HEK293 (cell line): ENCODE data around the gene TEDC2.

Source experiments
- CTCF ChIA-PET: fragments of 350-600 bp; formaldehyde crosslinking; extraction: SDS; loops from one replicate; lab custom pipeline; 2021; ENCODE audit warnings: antibody characterized with exemption; lab: Yijun Ruan, JAX
- POLR2A ChIA-PET: fragments of 300-600 bp; formaldehyde crosslinking; extraction: SDS; loops from one replicate; lab custom pipeline; 2020; ENCODE audit warnings: antibody characterized with exemption, inconsistent platforms; lab: Yijun Ruan, JAX
- H3K27ac ChIP-seq: fragments of 200-500 bp; sonication (Bioruptor generic); 2 replicates; pipeline ENCODE4 v1.5.1; 2014; ENCODE audit warnings: low read depth, low read length, control low read depth, inconsistent platforms; ENCODE audit errors: extremely low read depth
- H3K36me3 ChIP-seq, 2 experiments: fragments of 200-500 bp in 1 of 2; sonication (Bioruptor generic) in 1 of 2; 1 replicate in 1 of 2; 2 replicates in 1 of 2; pipeline ENCODE4 v1.5.1; 2014 to 2017; ENCODE audit warnings: inconsistent platforms in 2 of 2, low read length in 2 of 2; ENCODE audit not compliant: control insufficient read depth in 2 of 2, insufficient read depth in 1 of 2
- H3K4me1 ChIP-seq: fragments of 200-500 bp; sonication (Bioruptor generic); 2 replicates; pipeline ENCODE4 v1.5.1; 2014; ENCODE audit warnings: mild to moderate bottlenecking, low read length, inconsistent platforms; ENCODE audit not compliant: control insufficient read depth, insufficient read depth
- H3K4me3 ChIP-seq: 2 replicates; pipeline ENCODE4 v1.5.1; 2011; ENCODE audit warnings: low read depth, mild to moderate bottlenecking, control low read depth, low read length, moderate library complexity
- H3K9me3 ChIP-seq: fragments of 200-500 bp; sonication (Bioruptor generic); 2 replicates; pipeline ENCODE4 v1.5.1; 2014; ENCODE audit warnings: low read depth, low read length, inconsistent platforms; ENCODE audit not compliant: control insufficient read depth, insufficient read depth
- GLIS1 ChIP-seq: fragments of 450-650 bp; formaldehyde crosslinking; IDR thresholded peaks from 2 replicates; pipeline ENCODE4 v1.5.1; 2016; ENCODE audit warnings: missing biosample characterization, missing genetic modification characterization
- GLIS2 ChIP-seq: fragments of 450-650 bp; formaldehyde crosslinking; IDR thresholded peaks from 2 replicates; pipeline ENCODE4 v1.5.1; 2016; ENCODE audit warnings: missing biosample characterization, missing genetic modification characterization
- PRDM2 ChIP-seq: fragments of 450-650 bp; formaldehyde crosslinking; IDR thresholded peaks from 2 replicates; pipeline ENCODE4 v1.5.1; 2016; ENCODE audit warnings: missing biosample characterization, missing genetic modification characterization, borderline replicate concordance
- REPIN1 ChIP-seq: fragments of 450-650 bp; formaldehyde crosslinking; IDR thresholded peaks from 2 replicates; pipeline ENCODE4 v1.5.1; 2017; ENCODE audit warnings: missing biosample characterization, missing genetic modification characterization, low read depth
- WT1 ChIP-seq: fragments of 450-650 bp; formaldehyde crosslinking; IDR thresholded peaks from 2 replicates; pipeline ENCODE4 v1.5.1; 2016; ENCODE audit warnings: missing biosample characterization, missing genetic modification characterization
- ZBTB26 ChIP-seq: fragments of 450-650 bp; formaldehyde crosslinking; optimal IDR thresholded peaks from 2 replicates; pipeline ENCODE3; 2016; ENCODE audit warnings: missing biosample characterization, mild to moderate bottlenecking, missing genetic modification characterization
- ZBTB44 ChIP-seq: fragments of 450-650 bp; IDR thresholded peaks from 2 replicates; pipeline ENCODE4 v1.5.1; 2018; ENCODE audit warnings: missing biosample characterization, mild to moderate bottlenecking, missing genetic modification characterization
- ZBTB6 ChIP-seq: fragments of 450-650 bp; formaldehyde crosslinking; IDR thresholded peaks from 2 replicates; pipeline ENCODE4 v1.5.1; 2017; ENCODE audit warnings: missing biosample characterization, missing genetic modification characterization
- ZFP69B ChIP-seq: fragments of 450-650 bp; formaldehyde crosslinking; IDR thresholded peaks from 2 replicates; pipeline ENCODE4 v1.5.1; 2016; ENCODE audit warnings: missing biosample characterization, missing genetic modification characterization
- ZIC2 ChIP-seq: fragments of 450-650 bp; formaldehyde crosslinking; IDR thresholded peaks from 2 replicates; pipeline ENCODE4 v1.5.1; 2016; ENCODE audit warnings: missing biosample characterization, missing genetic modification characterization
- ZNF112 ChIP-seq: fragments of 450-650 bp; formaldehyde crosslinking; IDR thresholded peaks from 2 replicates; pipeline ENCODE4 v1.5.0; 2017; ENCODE audit warnings: missing biosample characterization, missing genetic modification characterization
- ZNF114 ChIP-seq: fragments of 450-650 bp; formaldehyde crosslinking; IDR thresholded peaks from 2 replicates; pipeline ENCODE4 v1.5.0; 2017; ENCODE audit warnings: missing biosample characterization, missing genetic modification characterization
- ZNF2 ChIP-seq: fragments of 450-650 bp; formaldehyde crosslinking; IDR thresholded peaks from 2 replicates; pipeline ENCODE4 v1.5.1; 2016; ENCODE audit warnings: missing biosample characterization, missing genetic modification characterization
- ZNF26 ChIP-seq: fragments of 450-650 bp; formaldehyde crosslinking; IDR thresholded peaks from 2 replicates; pipeline ENCODE4 v1.5.1; 2016; ENCODE audit warnings: missing biosample characterization, missing genetic modification characterization
- ZNF560 ChIP-seq: fragments of 450-650 bp; formaldehyde crosslinking; IDR thresholded peaks from 2 replicates; pipeline ENCODE4 v1.5.1; 2017; ENCODE audit warnings: missing biosample characterization, missing genetic modification characterization, borderline replicate concordance
- ZNF600 ChIP-seq: fragments of 450-650 bp; formaldehyde crosslinking; IDR thresholded peaks from 2 replicates; pipeline ENCODE4 v1.5.1; 2016; ENCODE audit warnings: missing biosample characterization, missing genetic modification characterization
- ZNF654 ChIP-seq: fragments of 450-650 bp; formaldehyde crosslinking; IDR thresholded peaks from 2 replicates; pipeline ENCODE4 v1.5.1; 2016; ENCODE audit warnings: low read depth, missing biosample characterization, missing genetic modification characterization
- ZNF692 ChIP-seq: fragments of 450-650 bp; formaldehyde crosslinking; IDR thresholded peaks from 2 replicates; pipeline ENCODE4 v1.5.1; 2016; ENCODE audit warnings: missing biosample characterization, missing genetic modification characterization
- ZNF843 ChIP-seq: fragments of 450-650 bp; formaldehyde crosslinking; IDR thresholded peaks from 2 replicates; pipeline ENCODE4 v1.5.1; 2016; ENCODE audit warnings: missing biosample characterization, missing genetic modification characterization

Gene TEDC2

GRCh38 chr16:2482708-2483534, 23.0 kb downstream of the TEDC2 start (continued):
- no peak for TF ChIP-seq ZNF2 (tag by site-specific recombination)
- peak; percentile 48 for TF ChIP-seq ZIC2 (tag by site-specific recombination)
- no peak for TF ChIP-seq REPIN1
- no peak for TF ChIP-seq WT1 (tag by site-specific recombination)
- TF ChIP-seq ZBTB44, result no peak
- no peak for TF ChIP-seq ZNF114
- no peak for TF ChIP-seq ZNF26 (tag by site-specific recombination)
- TF ChIP-seq ZBTB26, result peak; percentile 8

- Histone ChIP-seq H3K9me3 (no peaks in the 10 kb centered on the region), H3K4me3 (no peak overlapping the region), H3K36me3 (peaks cover 0 to 3% of the 10 kb centered on the region in 2 experiments; a peak in 1 of 3 replicates), H3K27ac (no peak overlapping the region), H3K4me1 (no peaks in the 10 kb centered on the region; the same call in 1 of the 2 replicates)
- ChIA-PET CTCF (interaction anchor here (0.8 to 1.8 kb wide), 2 partner anchors 17 to 188 kb away, joined by 3 to 7 read pairs; no protein-coding TSS in a partner anchor), POLR2A (interaction anchor here (0.6 kb wide), 1 partner anchor 154 kb away, joined by 6 read pairs; no protein-coding TSS in a partner anchor)
- TF ChIP-seq ZNF692 (tag by site-specific recombination) (no peak), ZNF654 (tag by site-specific recombination) (no peak), PRDM2 (no peak), ZBTB6 (tag by site-specific recombination) (no peak), ZNF600 (tag by site-specific recombination) (peak; percentile 28; the same call in 1 of the 2 replicates), GLIS1 (tag by site-specific recombination) (peak; percentile 54), ZNF112 (tag by site-specific recombination) (no peak), ZNF560 (tag by site-specific recombination) (no peak), ZFP69B (tag by site-specific recombination) (no peak), ZNF843 (tag by site-specific recombination) (no peak), GLIS2 (tag by site-specific recombination) (no peak)
Measured at GRCh38 chr16:2483939-2484897, 24.3 kb downstream of the TEDC2 start.
